ENCODE results near the gene FGF22.

- TF ChIP-seq CTCF (IDR thresholded peaks at IDR 0.05) (no peak), MAX (IDR thresholded peaks at IDR 0.05) (no peak), PHF8 (IDR thresholded peaks at IDR 0.05; ENCODE audit: borderline replicate concordance, low read depth) (no peak), RNF2 (IDR thresholded peaks at IDR 0.05; ENCODE audit: borderline replicate concordance, low read depth) (no peak), CBX8 (IDR thresholded peaks at IDR 0.05) (no peak), RFX5 (IDR thresholded peaks at IDR 0.05) (no peak), BHLHE40 (IDR thresholded peaks at IDR 0.05; ENCODE audit: low read depth, low read length) (no peak), EP300 (IDR thresholded peaks at IDR 0.05) (no peak), HMGXB4 (CRISPR knock-in tag; IDR thresholded peaks at IDR 0.05; ENCODE audit: borderline replicate concordance) (no peak), POLR2A (IDR thresholded peaks at IDR 0.05; ENCODE audit: low read length) (no peak), CHD4 (IDR thresholded peaks at IDR 0.05; ENCODE audit: borderline replicate concordance) (no peak), NPAS2 (CRISPR knock-in tag; IDR thresholded peaks at IDR 0.05; ENCODE audit: borderline replicate concordance) (no peak)
Observed at GRCh38 chr19:670609-671075, 31.0 kb downstream of the FGF22 start.
